Ishikawa (cell line): Measurements from ENCODE around the gene LRRN4.

Experiments used
- CREB1 ChIP-seq: IDR thresholded peaks from 2 replicates; pipeline ENCODE4 v1.6.1; 2012; ENCODE audit warnings: low read depth
- EGR1 ChIP-seq: IDR thresholded peaks from 2 replicates; pipeline ENCODE4 v1.6.1; 2012
- EP300 ChIP-seq: IDR thresholded peaks from 2 replicates; pipeline ENCODE4 v1.6.1; 2012; ENCODE audit warnings: borderline replicate concordance
- FOXM1 ChIP-seq: IDR thresholded peaks from 2 replicates; pipeline ENCODE4 v1.6.1; 2012; ENCODE audit warnings: low read depth, borderline replicate concordance
- MAX ChIP-seq: IDR thresholded peaks from 2 replicates; pipeline ENCODE4 v1.6.1; 2012
- NFIC ChIP-seq: IDR thresholded peaks from 2 replicates; pipeline ENCODE4 v1.6.1; 2012
- RAD21 ChIP-seq: IDR thresholded peaks from 2 replicates; pipeline ENCODE4 v1.6.1; 2012; ENCODE audit warnings: low read depth
- TEAD4 ChIP-seq: IDR thresholded peaks from 2 replicates; pipeline ENCODE4 v1.6.1; 2012
- YY1 ChIP-seq: IDR thresholded peaks from 2 replicates; pipeline ENCODE4 v1.6.1; 2012; ENCODE audit warnings: low read depth

GRCh38 chr20:6038256-6038655 lies 15.6 kb downstream of the LRRN4 start:
- TF ChIP-seq RAD21 (no peak), EGR1 (no peak), CREB1 (no peak), EP300 (no peak), MAX (no peak), YY1 (no peak), NFIC (no peak), FOXM1 (no peak), TEAD4 (no peak)
